Neural cell (in vitro differentiated cells): ENCODE measurements around the gene CACNA1E. TPM values are rescaled to one million over a fixed set of nuclear protein-coding genes. Genes with fewer than 3 reads are reported as not detected.

Source experiments
- H2AFZ ChIP-seq: fragments of 200-600, 300-800 bp; sonication (generic), shearing (Covaris generic); 2 replicates; pipeline ENCODE4 v1.6.0; 2014; ENCODE audit warnings: low read depth, mild to moderate bottlenecking, antibody characterized with exemption, low read length, moderate library complexity
- H3F3A ChIP-seq: fragments of 200-600 bp; shearing (Covaris generic); 2 replicates; pipeline ENCODE4 v1.6.1; 2016; ENCODE audit warnings: mild to moderate bottlenecking, moderate library complexity, mixed read lengths, antibody characterized with exemption, low read length; ENCODE audit not compliant: insufficient read depth, poor library complexity, severe bottlenecking
- H3K27ac ChIP-seq: fragments of 200-600, 300-800 bp; sonication (generic), shearing (Covaris generic); 2 replicates; pipeline ENCODE4 v1.5.1; 2014; ENCODE audit warnings: mild to moderate bottlenecking, low read length, moderate library complexity
- H3K27me3 ChIP-seq: fragments of 300-800, 200-600 bp; sonication (generic), shearing (Covaris generic); 2 replicates; pipeline ENCODE4 v1.6.0; 2014; ENCODE audit warnings: mild to moderate bottlenecking, low read depth, low read length, moderate library complexity; ENCODE audit not compliant: insufficient read depth
- H3K36me3 ChIP-seq: fragments of 300-800, 200-600 bp; sonication (generic), shearing (Covaris generic); 2 replicates; pipeline ENCODE4 v1.5.1; 2014; ENCODE audit warnings: mild to moderate bottlenecking, antibody characterized with exemption, low read length, moderate library complexity; ENCODE audit not compliant: insufficient read depth
- H3K4me2 ChIP-seq: fragments of 300-800, 200-600 bp; sonication (generic), shearing (Covaris generic); 2 replicates; pipeline ENCODE4 v1.6.0; 2014; ENCODE audit warnings: mild to moderate bottlenecking, low read length
- H3K4me3 ChIP-seq: fragments of 300-800, 200-600 bp; sonication (generic), shearing (Covaris generic); 2 replicates; pipeline ENCODE4 v1.5.1; 2014; ENCODE audit warnings: mild to moderate bottlenecking, low read length, moderate library complexity
- H3K79me2 ChIP-seq: fragments of 200-600 bp; shearing (Covaris generic); replicated peaks from 2 replicates; pipeline ENCODE4 v1.6.0; 2014; ENCODE audit warnings: mild to moderate bottlenecking, low read length, moderate library complexity; ENCODE audit not compliant: insufficient read depth
- H3K9ac ChIP-seq: fragments of 300-800, 200-600 bp; sonication (generic), shearing (Covaris generic); 2 replicates; pipeline ENCODE4 v1.6.1; 2016; ENCODE audit warnings: mild to moderate bottlenecking, low read length, mixed read lengths
- H3K9me2 ChIP-seq: fragments of 200-600 bp; shearing (Covaris generic); 2 replicates; pipeline ENCODE4 v1.6.1; 2016; ENCODE audit warnings: mild to moderate bottlenecking, low read length, mixed read lengths; ENCODE audit not compliant: insufficient read depth
- H3K9me3 ChIP-seq: fragments of 200-600, 300-800 bp; sonication (generic), shearing (Covaris generic); 2 replicates; pipeline ENCODE4 v1.6.1; 2016; ENCODE audit warnings: mild to moderate bottlenecking, mixed run types, low read length, moderate library complexity, mixed read lengths
- H4K20me1 ChIP-seq: fragments of 200-600 bp; shearing (Covaris generic); 2 replicates; pipeline ENCODE4 v1.6.1; 2016; ENCODE audit warnings: mild to moderate bottlenecking, mixed run types; ENCODE audit not compliant: insufficient read depth
- CTCF ChIP-seq: fragments of 450-650 bp; IDR thresholded peaks from 2 replicates; pipeline ENCODE4 v1.5.1; 2014; ENCODE audit warnings: antibody characterized with exemption, mild to moderate bottlenecking, moderate library complexity; ENCODE audit not compliant: poor library complexity, severe bottlenecking
- EP300 ChIP-seq: fragments of 450-650 bp; conservative IDR thresholded peaks from 2 replicates; pipeline ENCODE4 v1.6.1; 2014; ENCODE audit warnings: antibody characterized with exemption, mild to moderate bottlenecking, moderate library complexity; ENCODE audit not compliant: poor library complexity, severe bottlenecking
- EZH2 ChIP-seq: fragments of 200-600, 300-800 bp; shearing (Covaris generic), sonication (generic); IDR thresholded peaks from 2 replicates; pipeline ENCODE4 v1.6.1; 2014; ENCODE audit warnings: antibody characterized with exemption, low read length, borderline replicate concordance, mild to moderate bottlenecking; ENCODE audit not compliant: insufficient read depth, poor library complexity, severe bottlenecking
- MXI1 ChIP-seq: fragments of 450-650 bp; conservative IDR thresholded peaks from 2 replicates; pipeline ENCODE4 v1.6.1; 2014; ENCODE audit warnings: antibody characterized with exemption, mild to moderate bottlenecking; ENCODE audit not compliant: poor library complexity, severe bottlenecking
- POLR2AphosphoS5 ChIP-seq: IDR thresholded peaks from 2 replicates; pipeline ENCODE4 v1.6.1; 2012
- RAD21 ChIP-seq: fragments of 450-650 bp; conservative IDR thresholded peaks from 2 replicates; pipeline ENCODE4 v1.6.1; 2014; ENCODE audit warnings: antibody characterized with exemption, mild to moderate bottlenecking, moderate library complexity
- SMC3 ChIP-seq: fragments of 450-650 bp; conservative IDR thresholded peaks from 2 replicates; pipeline ENCODE4 v1.6.1; 2014; ENCODE audit warnings: antibody characterized with exemption, mild to moderate bottlenecking, moderate library complexity; ENCODE audit not compliant: poor library complexity
- TAF1 ChIP-seq: IDR thresholded peaks from 2 replicates; pipeline ENCODE4 v1.6.1; 2012; ENCODE audit warnings: low read depth
- polyA plus RNA-seq: library from polyadenylated mRNA; depleted of rRNA; stranded (reverse); fragments of >200 nt; gene quantifications from 2 replicates; pipeline ENCODE4 v1.2.3, GENCODE V29; 2014
- TF ChIP-seq, protein P1 (sequence below): IDR thresholded peaks from 2 replicates; pipeline ENCODE4 v1.6.1; 2012; ENCODE audit warnings: borderline replicate concordance

The CACNA1E gene
- polyA plus RNA-seq, 1 donor from 2014 or later = 29.5 TPM

- H3K4me3 ChIP-seq = no peak overlapping the region
- H3K79me2 ChIP-seq = no peaks in the 10 kb centered on the region
- no peak overlapping the region for H2AFZ ChIP-seq
- no peaks in the 10 kb centered on the region for H3F3A ChIP-seq
- H3K9ac ChIP-seq = no peak overlapping the region
- no peak overlapping the region for H3K27ac ChIP-seq
- no peaks in the 10 kb centered on the region for H4K20me1 ChIP-seq
- no peaks in the 10 kb centered on the region for H3K27me3 ChIP-seq
- H3K4me2 ChIP-seq = no peak overlapping the region
- H3K9me2 ChIP-seq = no peaks in the 10 kb centered on the region
- no peaks in the 10 kb centered on the region for H3K36me3 ChIP-seq
- no peaks in the 10 kb centered on the region for H3K9me3 ChIP-seq
- TF ChIP-seq RAD21 (no peak), MXI1 (no peak), EZH2 (no peak), EP300 (no peak), TAF1 (no peak), SMC3 (no peak), CTCF (no peak), POLR2AphosphoS5 (no peak)
- TF ChIP-seq, protein P1, sequence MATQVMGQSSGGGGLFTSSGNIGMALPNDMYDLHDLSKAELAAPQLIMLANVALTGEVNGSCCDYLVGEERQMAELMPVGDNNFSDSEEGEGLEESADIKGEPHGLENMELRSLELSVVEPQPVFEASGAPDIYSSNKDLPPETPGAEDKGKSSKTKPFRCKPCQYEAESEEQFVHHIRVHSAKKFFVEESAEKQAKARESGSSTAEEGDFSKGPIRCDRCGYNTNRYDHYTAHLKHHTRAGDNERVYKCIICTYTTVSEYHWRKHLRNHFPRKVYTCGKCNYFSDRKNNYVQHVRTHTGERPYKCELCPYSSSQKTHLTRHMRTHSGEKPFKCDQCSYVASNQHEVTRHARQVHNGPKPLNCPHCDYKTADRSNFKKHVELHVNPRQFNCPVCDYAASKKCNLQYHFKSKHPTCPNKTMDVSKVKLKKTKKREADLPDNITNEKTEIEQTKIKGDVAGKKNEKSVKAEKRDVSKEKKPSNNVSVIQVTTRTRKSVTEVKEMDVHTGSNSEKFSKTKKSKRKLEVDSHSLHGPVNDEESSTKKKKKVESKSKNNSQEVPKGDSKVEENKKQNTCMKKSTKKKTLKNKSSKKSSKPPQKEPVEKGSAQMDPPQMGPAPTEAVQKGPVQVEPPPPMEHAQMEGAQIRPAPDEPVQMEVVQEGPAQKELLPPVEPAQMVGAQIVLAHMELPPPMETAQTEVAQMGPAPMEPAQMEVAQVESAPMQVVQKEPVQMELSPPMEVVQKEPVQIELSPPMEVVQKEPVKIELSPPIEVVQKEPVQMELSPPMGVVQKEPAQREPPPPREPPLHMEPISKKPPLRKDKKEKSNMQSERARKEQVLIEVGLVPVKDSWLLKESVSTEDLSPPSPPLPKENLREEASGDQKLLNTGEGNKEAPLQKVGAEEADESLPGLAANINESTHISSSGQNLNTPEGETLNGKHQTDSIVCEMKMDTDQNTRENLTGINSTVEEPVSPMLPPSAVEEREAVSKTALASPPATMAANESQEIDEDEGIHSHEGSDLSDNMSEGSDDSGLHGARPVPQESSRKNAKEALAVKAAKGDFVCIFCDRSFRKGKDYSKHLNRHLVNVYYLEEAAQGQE = no peak
These were observed 71.1 kb downstream of the CACNA1E start for GRCh38 chr1:181554465-181554864.

GRCh38 chr1:181556631-181557030, 73.3 kb downstream of the CACNA1E start:
- no peaks in the 10 kb centered on the region for H3K79me2 ChIP-seq
- TF ChIP-seq MXI1 (no peak), SMC3 (no peak), CTCF (no peak), EP300 (no peak), POLR2AphosphoS5 (no peak), EZH2 (no peak), TAF1 (no peak)
- TF ChIP-seq, protein P1 = no peak
- no peak overlapping the region for H2AFZ ChIP-seq
- no peak overlapping the region for H3K9ac ChIP-seq
- no peak overlapping the region for H3K27ac ChIP-seq
- H3K4me3 ChIP-seq = no peak overlapping the region
- no peak overlapping the region for H3K4me2 ChIP-seq
- H4K20me1 ChIP-seq = no peaks in the 10 kb centered on the region
- H3K9me2 ChIP-seq = no peaks in the 10 kb centered on the region
- H3K27me3 ChIP-seq = no peaks in the 10 kb centered on the region
- H3F3A ChIP-seq = no peaks in the 10 kb centered on the region
- H3K9me3 ChIP-seq = no peaks in the 10 kb centered on the region
- H3K36me3 ChIP-seq = no peaks in the 10 kb centered on the region
